Right lobe of liver (tissue), 4 donors: ENCODE measurements around the gene CCM2.

Experiments
- CTCF ChIP-seq, 4 donors: fragments of 200-600 bp in 3 of 4; fragments of 450-650 bp in 1 of 4; IDR thresholded peaks; one replicate each; pipeline versions ENCODE4 v1.5.1 to v1.8.0; 2016 to 2022; ENCODE audit warnings: antibody characterized with exemption in 4 of 4, mild to moderate bottlenecking in 2 of 4
- POLR2A ChIP-seq: fragments of 450-650 bp; IDR thresholded peaks from one replicate; pipeline ENCODE4 v1.6.1; 2017; ENCODE audit warnings: antibody characterized with exemption, mild to moderate bottlenecking
- donor health status: DM: no; HTN: no; CAD: no.
- donor health status: DM: no; HTN: no; CAD: no.
- donor health status: DM: no; HTN: yes; CAD: no.

DNA sequence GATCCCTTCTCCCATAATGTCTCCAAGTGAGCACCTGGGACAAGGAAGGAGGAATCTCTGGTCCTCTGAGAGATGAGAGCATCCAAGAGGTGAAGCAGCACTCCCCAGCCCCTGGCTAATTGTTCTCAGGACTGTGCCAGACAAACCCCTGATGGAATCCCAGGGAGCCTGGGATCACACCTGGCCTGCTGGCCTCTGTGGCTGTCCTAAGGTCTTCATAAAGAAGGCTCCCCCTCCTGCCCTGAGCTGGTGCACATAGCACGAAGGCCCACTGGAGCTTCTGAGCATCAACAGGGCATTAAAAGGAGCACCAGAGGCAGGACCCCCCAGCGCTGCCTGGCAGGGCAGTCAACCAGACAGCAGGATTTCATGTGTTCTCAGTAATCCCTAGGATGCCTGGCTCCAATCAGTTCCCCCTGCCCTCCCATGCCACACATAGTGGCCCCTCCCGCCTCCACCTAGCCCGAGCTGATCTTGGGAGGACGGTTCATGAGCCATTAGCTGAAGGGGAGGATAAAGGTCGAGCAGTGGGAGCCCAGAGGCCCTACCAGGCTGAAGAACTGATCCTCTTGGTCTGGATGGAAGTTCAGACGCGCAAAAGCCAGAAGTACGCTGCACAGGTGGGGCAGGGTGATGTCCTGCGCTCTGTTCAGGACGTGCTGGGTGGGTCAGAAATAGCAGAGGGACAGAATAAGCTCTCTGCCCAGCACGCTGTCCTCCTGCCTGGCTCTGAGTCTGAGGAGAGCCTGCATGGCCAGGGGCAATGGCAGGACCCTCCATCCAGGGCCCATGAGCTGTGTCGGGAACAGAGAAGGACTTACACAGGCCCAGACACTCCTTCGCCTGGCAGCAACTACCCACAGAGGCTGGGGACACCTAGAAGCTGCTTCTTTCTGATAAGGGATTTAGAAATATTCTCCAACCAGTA is 103.0 kb downstream of the CCM2 start:
- TF ChIP-seq POLR2A (no peak), CTCF (IDR thresholded peaks at IDR 0.05) (no peak)
